Naive B cell (primary cell): Measurements from ENCODE around the gene ATP2B2. TPM values are rescaled to one million over a fixed set of nuclear protein-coding genes. Genes with fewer than 3 reads are reported as not detected.

Experiments
- ATAC-seq, 2 donors: fragments of 150-1000 bp; cut with Tn5 transposase; 2 replicates each; pipeline ENCODE4 v1.10.0; 2021; ENCODE audit warnings: low read depth in 2 of 2, mild to moderate bottlenecking in 2 of 2, moderate library complexity in 2 of 2
- DNase-seq: peaks from one replicate; pipeline ENCODE4 v3.0.0; 2022
- H3K27ac Mint-ChIP-seq, 6 donors: one replicate each; pipeline ENCODE4 v1.8.0; 2020 to 2022; ENCODE audit warnings: mild to moderate bottlenecking in 6 of 6, mixed read lengths in 6 of 6, moderate library complexity in 5 of 6, inconsistent platforms in 2 of 6
- H3K27me3 Mint-ChIP-seq, 3 donors: one replicate each; pipeline ENCODE4 v1.8.0; 2021 to 2022; ENCODE audit warnings: mixed read lengths in 3 of 3, mild to moderate bottlenecking in 1 of 3
- H3K36me3 Mint-ChIP-seq, 2 donors: one replicate each; pipeline ENCODE4 v1.8.0; 2020 to 2022; ENCODE audit warnings: mixed read lengths in 2 of 2, inconsistent platforms in 1 of 2, mild to moderate bottlenecking in 1 of 2
- H3K4me1 Mint-ChIP-seq, 3 donors: one replicate each; pipeline ENCODE4 v1.8.0; 2020 to 2022; ENCODE audit warnings: mixed read lengths in 3 of 3, inconsistent platforms in 1 of 3, mild to moderate bottlenecking in 1 of 3, moderate library complexity in 1 of 3
- H3K4me3 Mint-ChIP-seq, 8 donors: one replicate each; pipeline ENCODE4 v1.8.0; 2020 to 2022; ENCODE audit warnings: mild to moderate bottlenecking in 8 of 8, mixed read lengths in 8 of 8, moderate library complexity in 8 of 8, inconsistent platforms in 2 of 8
- H3K9me3 Mint-ChIP-seq, 7 donors: one replicate each; pipeline ENCODE4 v1.8.0; 2020 to 2022; ENCODE audit warnings: mixed read lengths in 7 of 7, mild to moderate bottlenecking in 5 of 7, inconsistent platforms in 2 of 7, moderate library complexity in 1 of 7
- polyA plus RNA-seq, 6 donors: library from polyadenylated mRNA; unstranded; fragments of 300-500 nt; fragmentation: Illumina TruSeq; gene quantifications; one replicate each; pipeline ENCODE4 v1.2.3, GENCODE V29; 2021; ENCODE audit warnings: low read depth in 6 of 6

ATP2B2 gene
- polyA plus RNA-seq, 6 donors from 2014 or later: 0.06 TPM; not detected in 5

DNA sequence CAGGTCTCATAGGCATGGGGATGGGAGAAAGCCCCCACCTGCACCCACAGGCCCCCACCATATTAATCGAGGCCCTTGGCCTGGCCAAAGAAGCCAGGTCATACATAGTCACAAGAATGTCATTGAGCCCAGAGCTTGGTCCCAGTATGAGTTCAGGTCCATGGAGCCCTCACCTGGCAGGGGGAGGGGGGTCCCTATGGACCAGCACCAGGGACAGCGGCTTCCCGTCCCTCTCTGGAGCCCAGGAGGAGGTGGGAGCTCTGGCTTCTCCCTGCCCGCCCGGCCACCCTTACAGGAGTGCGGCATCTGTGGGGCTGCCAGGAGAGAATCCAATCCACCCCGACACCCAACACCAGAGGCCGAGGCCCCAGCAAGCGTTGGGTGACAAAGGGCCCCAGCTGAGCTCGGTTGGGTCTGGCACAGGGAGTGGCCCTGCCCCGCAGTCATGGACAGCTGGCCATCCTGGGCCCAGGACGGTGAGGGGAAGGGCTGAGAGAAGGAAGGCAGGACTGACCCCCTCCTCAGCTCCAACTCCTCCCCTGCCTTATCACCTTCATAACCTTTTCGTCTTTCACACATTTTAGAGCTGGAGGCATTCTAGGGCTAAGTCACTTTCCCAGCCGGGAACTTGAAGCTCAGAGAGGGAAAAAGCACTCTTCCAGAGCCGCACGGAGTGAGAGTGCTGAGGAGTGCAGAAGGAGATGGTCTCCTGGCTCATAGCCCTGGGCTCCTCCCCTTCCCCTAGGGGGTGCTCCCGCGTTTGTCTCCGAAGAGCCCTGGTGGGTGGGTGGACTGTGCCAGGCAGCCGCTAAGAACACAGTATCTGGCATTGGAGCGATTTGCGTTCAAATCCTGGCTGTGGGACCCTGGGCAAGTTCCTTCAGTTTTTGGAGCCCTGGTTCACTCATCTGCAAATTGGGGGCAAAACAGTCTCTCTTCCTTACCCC lies 54.6 kb downstream of the ATP2B2 start:
- Mint-ChIP-seq H3K4me1 (peaks cover 0 to 6% (median 0%) of the 10 kb centered on the region in 3 donors), H3K4me3 (no peak overlapping the region), H3K27ac (peak overlapping the region in 1 of 6 donors; percentile 83), H3K27me3 (peaks cover 7 to 47% (median 38%) of the 10 kb centered on the region in 3 donors), H3K36me3 (no peaks in the 10 kb centered on the region), H3K9me3 (no peaks in the 10 kb centered on the region)
- DNase-seq (no peak), ATAC-seq (no peak)

DNA sequence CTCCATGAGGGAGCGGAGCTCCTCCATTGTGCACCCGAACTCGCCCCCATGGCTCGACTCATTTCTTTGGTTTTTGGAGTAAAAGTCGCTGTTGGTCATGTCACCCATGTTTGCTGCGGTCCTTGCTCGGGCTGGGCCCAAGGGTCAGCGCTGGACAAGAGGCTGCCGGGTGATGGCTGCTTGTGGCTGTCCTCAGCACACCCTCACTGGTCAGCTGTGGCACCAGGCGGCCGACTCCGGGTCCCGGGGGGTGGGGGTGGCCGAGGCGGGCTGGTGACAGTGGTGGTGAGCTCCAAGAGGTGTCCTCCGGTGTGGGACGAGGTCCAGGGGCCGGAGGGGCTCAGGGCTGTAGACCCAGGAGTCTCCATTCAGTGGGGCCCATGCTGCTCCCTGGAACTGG lies 56.0 kb downstream of the ATP2B2 start:
- Mint-ChIP-seq H3K9me3 (peaks cover 0 to 1% (median 0%) of the 10 kb centered on the region in 7 donors), H3K4me3 (no peak overlapping the region)

DNA sequence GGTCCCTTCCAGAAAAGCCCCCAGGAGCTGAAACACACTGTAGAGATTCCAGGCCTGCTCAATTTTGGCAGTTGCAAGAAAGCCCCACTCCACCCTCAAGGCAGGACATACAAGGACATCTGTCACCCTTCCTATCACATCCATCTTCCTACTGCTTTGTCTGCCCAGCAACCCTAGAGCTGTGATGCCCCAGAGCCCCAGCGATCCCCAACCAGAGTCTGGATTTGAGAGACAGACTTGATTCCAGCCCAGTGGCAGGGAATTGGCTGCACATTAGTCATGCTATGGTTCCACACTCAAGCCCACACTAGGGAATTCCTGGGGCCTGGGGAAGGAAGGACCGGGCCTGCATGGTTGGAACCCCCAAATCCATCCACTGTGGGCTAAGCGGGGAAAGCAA lies 56.8 kb downstream of the ATP2B2 start:
- Mint-ChIP-seq H3K4me3 (no peak overlapping the region), H3K4me1 (peaks cover 7 to 18% (median 10%) of the 10 kb centered on the region in 3 donors), H3K27ac (no peak overlapping the region), H3K9me3 (peaks cover 0 to 3% (median 0%) of the 10 kb centered on the region in 7 donors), H3K36me3 (no peaks in the 10 kb centered on the region), H3K27me3 (peaks cover 7 to 57% (median 31%) of the 10 kb centered on the region in 3 donors)
- DNase-seq: no peak
- ATAC-seq: no peak

More for the DNA sequence above, 56.0 kb downstream of the ATP2B2 start:
- ATAC-seq (no peak), DNase-seq (no peak)
- peaks cover 4 to 16% (median 8%) of the 10 kb centered on the region in 3 donors for H3K4me1 Mint-ChIP-seq
- H3K27ac Mint-ChIP-seq: peak overlapping the region in 2 of 6 donors; percentile 28 to 37
- H3K36me3 Mint-ChIP-seq: no peaks in the 10 kb centered on the region
- peaks cover 7 to 60% (median 38%) of the 10 kb centered on the region in 3 donors for H3K27me3 Mint-ChIP-seq

DNA sequence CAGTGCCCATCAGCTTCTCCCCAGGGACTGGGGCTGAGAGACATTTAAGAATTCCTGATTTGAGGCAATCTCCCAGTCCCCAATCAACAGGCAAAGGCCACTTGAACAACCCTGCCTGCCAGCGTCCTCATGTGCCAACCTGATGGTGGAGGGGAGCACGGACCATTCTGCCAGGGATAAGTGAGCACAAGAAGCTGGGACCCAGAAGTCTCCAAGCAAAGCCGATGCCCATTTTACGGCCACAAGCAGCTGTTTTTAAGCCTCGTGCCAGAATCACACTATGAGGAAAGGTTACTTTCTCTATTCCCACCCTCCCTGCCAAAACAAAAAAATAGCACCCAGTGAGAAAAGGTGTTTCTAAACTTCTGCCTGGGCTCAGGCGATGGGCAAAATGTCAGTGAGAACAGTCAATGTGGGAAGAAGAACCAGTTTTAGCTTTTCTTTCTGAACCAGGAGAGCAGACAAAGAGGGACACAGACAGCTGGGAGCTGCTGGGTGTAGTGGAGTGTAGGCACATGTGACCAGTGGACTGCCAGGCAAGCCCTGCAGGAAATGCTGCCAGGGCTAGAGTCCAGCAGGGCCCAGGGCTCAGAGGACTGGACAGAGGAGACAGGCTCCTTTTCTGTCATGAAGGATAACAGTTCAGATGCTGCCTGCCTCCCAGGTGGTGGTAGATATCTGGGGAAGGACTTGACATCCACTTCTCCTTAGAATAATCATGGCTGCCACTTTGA lies 57.7 kb downstream of the ATP2B2 start:
- DNase-seq (no peak), ATAC-seq (no peak)
- Mint-ChIP-seq H3K4me1 (peaks cover 7 to 18% (median 10%) of the 10 kb centered on the region in 3 donors), H3K27me3 (peaks cover 7 to 55% (median 28%) of the 10 kb centered on the region in 3 donors), H3K4me3 (peak overlapping the region in 1 of 8 donors; percentile 44), H3K36me3 (no peaks in the 10 kb centered on the region), H3K9me3 (peaks cover 0 to 4% (median 0%) of the 10 kb centered on the region in 7 donors), H3K27ac (peak overlapping the region in 1 of 6 donors; percentile 5)

DNA sequence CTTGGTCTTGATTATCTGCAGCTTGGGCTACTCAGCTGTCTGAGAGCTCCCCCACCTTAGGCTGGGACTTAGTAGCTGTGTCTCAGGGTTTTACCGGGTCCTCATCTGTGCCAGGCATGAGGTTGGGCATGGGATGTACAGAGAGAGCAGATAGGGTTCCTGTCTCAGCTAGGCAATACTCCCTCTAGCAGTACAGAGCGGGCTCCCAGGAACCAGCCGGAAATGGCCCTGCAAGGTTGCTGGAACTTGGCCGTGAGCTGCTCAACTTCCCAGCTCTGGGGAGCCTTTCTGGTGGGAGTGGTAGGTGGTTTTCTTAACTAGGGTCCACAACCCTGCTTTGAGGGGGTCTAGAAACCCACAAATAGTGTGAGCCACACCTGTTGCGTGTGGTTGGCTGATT lies 58.3 kb downstream of the ATP2B2 start:
- Mint-ChIP-seq H3K36me3 (no peaks in the 10 kb centered on the region), H3K4me3 (no peak overlapping the region), H3K27me3 (peaks cover 7 to 50% (median 22%) of the 10 kb centered on the region in 3 donors), H3K27ac (no peak overlapping the region), H3K9me3 (peaks cover 0 to 4% (median 0%) of the 10 kb centered on the region in 7 donors), H3K4me1 (peaks cover 7 to 18% (median 10%) of the 10 kb centered on the region in 3 donors)
- DNase-seq (no peak), ATAC-seq (no peak)

GRCh38 chr3:10445561-10446175 lies 59.7 kb downstream of the ATP2B2 start:
- peaks cover 0 to 38% (median 11%) of the 10 kb centered on the region in 3 donors for H3K27me3 Mint-ChIP-seq
- H3K27ac Mint-ChIP-seq: peak overlapping the region in 1 of 6 donors; percentile 44
- no peak for ATAC-seq

DNA sequence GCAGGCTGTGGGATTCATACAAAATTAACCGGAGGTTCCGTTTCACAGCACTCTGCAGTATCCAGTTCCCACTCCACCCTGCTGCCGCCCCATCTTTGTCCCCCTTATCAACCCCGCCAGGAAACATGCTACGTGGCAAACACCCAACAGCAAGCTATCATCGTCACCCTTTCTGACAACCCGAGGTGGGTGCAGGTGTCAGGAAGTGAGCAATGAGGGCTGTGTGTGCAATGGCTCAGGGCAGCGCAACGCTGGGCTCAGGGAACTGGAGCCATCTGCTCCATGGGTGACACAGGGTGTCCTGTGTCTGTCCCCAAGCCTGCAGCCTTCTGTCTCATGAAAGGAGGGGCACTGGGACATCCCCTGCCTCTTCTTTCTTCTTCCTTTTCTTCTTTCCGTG lies 60.9 kb downstream of the ATP2B2 start:
- Mint-ChIP-seq H3K9me3 (peaks cover 0 to 4% (median 0%) of the 10 kb centered on the region in 7 donors), H3K27ac (peak overlapping the region in 1 of 6 donors; percentile 80), H3K36me3 (no peaks in the 10 kb centered on the region), H3K4me3 (no peak overlapping the region), H3K27me3 (peaks cover 0 to 28% (median 0%) of the 10 kb centered on the region in 3 donors), H3K4me1 (peaks cover 25 to 28% (median 27%) of the 10 kb centered on the region in 3 donors)
- DNase-seq: no peak
- ATAC-seq: no peak

More at GRCh38 chr3:10445561-10446175, 59.7 kb downstream of the ATP2B2 start:
- H3K9me3 Mint-ChIP-seq: peaks cover 0 to 4% (median 0%) of the 10 kb centered on the region in 7 donors
- H3K4me1 Mint-ChIP-seq: peaks cover 17 to 26% (median 20%) of the 10 kb centered on the region in 3 donors
- no peak for DNase-seq
- H3K36me3 Mint-ChIP-seq: no peaks in the 10 kb centered on the region
- no peak overlapping the region for H3K4me3 Mint-ChIP-seq

- Mint-ChIP-seq H3K4me3 (no peak overlapping the region), H3K36me3 (no peaks in the 10 kb centered on the region), H3K9me3 (peaks cover 0 to 4% (median 0%) of the 10 kb centered on the region in 7 donors), H3K27ac (no peak overlapping the region), H3K4me1 (peaks cover 27 to 29% (median 28%) of the 10 kb centered on the region in 3 donors), H3K27me3 (peaks cover 0 to 28% (median 0%) of the 10 kb centered on the region in 3 donors)
- no peak for DNase-seq
- no peak for ATAC-seq
Measured at GRCh38 chr3:10444110-10444429, 61.3 kb downstream of the ATP2B2 start.

- DNase-seq (no peak), ATAC-seq (no peak)
- H3K36me3 Mint-ChIP-seq: no peaks in the 10 kb centered on the region
- H3K4me3 Mint-ChIP-seq: no peak overlapping the region
- H3K9me3 Mint-ChIP-seq: peaks cover 0 to 4% (median 0%) of the 10 kb centered on the region in 7 donors
- peaks cover 28 to 33% (median 30%) of the 10 kb centered on the region in 3 donors for H3K4me1 Mint-ChIP-seq
- no peak overlapping the region for H3K27ac Mint-ChIP-seq
- H3K27me3 Mint-ChIP-seq: peaks cover 0 to 28% (median 0%) of the 10 kb centered on the region in 3 donors
Measured at GRCh38 chr3:10443272-10444109, 61.9 kb downstream of the ATP2B2 start.

DNA sequence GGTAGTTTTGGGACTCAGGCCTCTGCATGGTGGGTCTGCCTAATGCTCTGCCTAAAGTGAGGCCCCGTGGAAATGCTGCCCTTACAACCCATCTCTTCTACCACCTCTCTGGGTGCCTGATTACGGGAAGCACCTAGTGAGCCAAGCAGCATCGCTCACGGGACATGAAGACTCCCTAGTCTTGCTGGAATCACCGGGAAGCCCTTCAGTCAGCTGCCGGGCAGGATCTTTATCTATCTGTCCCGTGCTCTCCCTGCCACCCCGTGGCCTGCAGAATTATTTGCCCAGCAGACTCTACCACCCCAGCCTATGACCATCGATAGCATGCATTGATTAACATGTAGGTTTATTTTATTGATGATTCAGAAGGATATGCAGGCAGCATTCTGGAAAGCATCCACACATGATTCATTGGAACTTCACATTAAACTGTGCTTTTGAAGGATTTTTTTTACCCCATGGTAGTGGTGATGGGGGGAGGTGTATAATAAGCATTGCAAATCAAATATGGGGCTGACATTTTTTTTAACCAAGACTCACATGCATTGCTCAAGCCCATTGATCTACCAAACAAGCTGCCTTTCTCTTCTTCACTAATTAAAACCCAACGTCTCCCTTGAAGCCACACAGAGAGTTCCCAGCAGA lies 63.1 kb downstream of the ATP2B2 start:
- Mint-ChIP-seq H3K27ac (peak overlapping the region in 1 of 6 donors; percentile 87), H3K4me1 (peaks cover 39 to 45% (median 42%) of the 10 kb centered on the region in 3 donors), H3K27me3 (peaks cover 0 to 17% (median 0%) of the 10 kb centered on the region in 3 donors), H3K4me3 (no peak overlapping the region), H3K36me3 (no peaks in the 10 kb centered on the region), H3K9me3 (peaks cover 0 to 4% (median 0%) of the 10 kb centered on the region in 7 donors)
- ATAC-seq (no peak), DNase-seq (no peak)

- peak overlapping the region in 4 of 8 donors; percentile 1 to 70 (median 48) for H3K4me3 Mint-ChIP-seq
- H3K4me1 Mint-ChIP-seq: peaks cover 48 to 56% (median 54%) of the 10 kb centered on the region in 3 donors
- peaks cover 0 to 4% (median 0%) of the 10 kb centered on the region in 7 donors for H3K9me3 Mint-ChIP-seq
- DNase-seq (no peak), ATAC-seq (no peak)
- peak overlapping the region; percentile 1 to 84 (median 64) for H3K27ac Mint-ChIP-seq
- peaks cover 0 to 16% (median 0%) of the 10 kb centered on the region in 3 donors for H3K27me3 Mint-ChIP-seq
- no peaks in the 10 kb centered on the region for H3K36me3 Mint-ChIP-seq
Measured at GRCh38 chr3:10440684-10441083, 64.7 kb downstream of the ATP2B2 start.
